Endothelial cell of umbilical vein (primary cell): Measurements from ENCODE around the gene ATRNL1. TPM values are rescaled to one million over a fixed set of nuclear protein-coding genes. Genes with fewer than 3 reads are reported as not detected.
A peak's percentile ranks its signal among the peaks of the same experiment; 100 is the strongest.
"Not testable (repeated sequence)": the region's sequence is repeated elsewhere in the genome, so short reads cannot be mapped to it uniquely, and the experiment has no call there.

Source experiments
- BruUV-seq: library from RNA; stranded (reverse); fragments of 400-500 nt; replicated peaks from 2 replicates; lab custom pipeline; 2021; lab: Mats Ljungman, UMichigan
- CTCF ChIA-PET: fragments of 300-600, 350-600 bp; sonication (Branson Sonifier 250); formaldehyde crosslinking; loops from one replicate; lab custom pipeline; 2021; ENCODE audit warnings: antibody characterized with exemption, inconsistent platforms; lab: Charles Lee
- POLR2A ChIA-PET: fragments of 300-600, 350-600 bp; sonication (Branson Sonifier 250); formaldehyde crosslinking; loops from one replicate; lab custom pipeline; 2021; ENCODE audit warnings: antibody characterized with exemption, inconsistent platforms; lab: Charles Lee
- DNase-seq: peaks from one replicate; pipeline ENCODE4 v3.0.0-alpha.2; 2011; ENCODE audit warnings: low read depth, low spot score
- FAIRE-seq: peaks from 2 replicates; lab custom pipeline; 2011; peaks lifted over from hg19 to GRCh38; lab: Jason Lieb, UNC
- H2AFZ ChIP-seq: 2 replicates; pipeline ENCODE4 v1.6.0; 2012; ENCODE audit warnings: low read depth, low read length, control low read depth, inconsistent platforms
- H3K27ac ChIP-seq: 2 replicates; pipeline ENCODE4 v1.5.1; 2011; ENCODE audit warnings: low read depth, mild to moderate bottlenecking, control low read depth, low read length, moderate library complexity; ENCODE audit not compliant: insufficient read depth
- H3K27me3 ChIP-seq, 2 experiments: 2 replicates each; pipeline versions ENCODE4 v1.6.0 to v1.6.1; 2011; ENCODE audit warnings: low read length in 2 of 2, mixed read lengths in 1 of 2; ENCODE audit not compliant: control insufficient read depth in 2 of 2, insufficient read depth in 2 of 2
- H3K36me3 ChIP-seq, 2 experiments: 2 replicates in 1 of 2; 3 replicates in 1 of 2; pipeline ENCODE4 v1.5.1; 2011; ENCODE audit warnings: low read length in 2 of 2, mild to moderate bottlenecking in 1 of 2, moderate library complexity in 1 of 2; ENCODE audit not compliant: control insufficient read depth in 2 of 2, insufficient read depth in 2 of 2; ENCODE audit errors: extremely low read depth in 1 of 2
- H3K4me1 ChIP-seq: 3 replicates; pipeline ENCODE4 v1.5.1; 2011; ENCODE audit warnings: mild to moderate bottlenecking, low read length; ENCODE audit not compliant: control insufficient read depth, insufficient read depth; ENCODE audit errors: extremely low read depth
- H3K4me2 ChIP-seq: 2 replicates; pipeline ENCODE4 v1.6.1; 2011; ENCODE audit warnings: low read length, control low read depth, mixed read lengths; ENCODE audit not compliant: insufficient read depth
- H3K4me3 ChIP-seq, 3 experiments: fragments of 200-600 bp in 1 of 3; sonication (generic), shearing (Covaris generic) in 1 of 3; replicated peaks in 1 of 3; 2 replicates each; pipeline ENCODE4 v1.5.1; 2011 to 2016; ENCODE audit warnings: control low read depth in 3 of 3, low read length in 3 of 3, mild to moderate bottlenecking in 2 of 3, inconsistent platforms in 1 of 3, low read depth in 1 of 3, moderate library complexity in 1 of 3; ENCODE audit not compliant: insufficient read depth in 1 of 3
- H3K79me2 ChIP-seq: 2 replicates; pipeline ENCODE4 v1.6.0; 2012; ENCODE audit warnings: low read length, inconsistent platforms; ENCODE audit not compliant: control insufficient read depth, insufficient read depth
- H3K9ac ChIP-seq: replicated peaks from 2 replicates; pipeline ENCODE3; 2011; ENCODE audit warnings: low read length, control low read depth; ENCODE audit not compliant: insufficient read depth; ENCODE audit errors: extremely low read depth
- H3K9me1 ChIP-seq: replicated peaks from 3 replicates; pipeline ENCODE4 v1.6.0; 2011; ENCODE audit warnings: mild to moderate bottlenecking, low read length; ENCODE audit not compliant: control insufficient read depth, insufficient read depth; ENCODE audit errors: extremely low read depth
- H3K9me3 ChIP-seq: replicated peaks from 2 replicates; pipeline ENCODE4 v1.5.1; 2012; ENCODE audit warnings: low read length, inconsistent platforms; ENCODE audit not compliant: control insufficient read depth, insufficient read depth
- H4K20me1 ChIP-seq: replicated peaks from 2 replicates; pipeline ENCODE3; 2011; ENCODE audit warnings: mild to moderate bottlenecking, low read length; ENCODE audit not compliant: control insufficient read depth, insufficient read depth; ENCODE audit errors: extremely low read depth
- EZH2 ChIP-seq: IDR thresholded peaks from 2 replicates; pipeline ENCODE4 v1.6.1; 2012; ENCODE audit warnings: borderline replicate concordance, low read depth, mild to moderate bottlenecking, moderate library complexity, low read length, inconsistent platforms; ENCODE audit not compliant: severe bottlenecking
- FOS ChIP-seq: IDR thresholded peaks from 2 replicates; pipeline ENCODE4 v1.6.1; 2011; ENCODE audit warnings: mild to moderate bottlenecking, low read length, moderate library complexity, borderline replicate concordance; ENCODE audit not compliant: insufficient read depth
- GATA2 ChIP-seq: IDR thresholded peaks from 2 replicates; pipeline ENCODE4 v1.7.0; 2011; ENCODE audit warnings: low read depth, mild to moderate bottlenecking, moderate library complexity, mixed read lengths, low read length; ENCODE audit not compliant: insufficient read length, insufficient read depth
- JUN ChIP-seq: IDR thresholded peaks from 2 replicates; pipeline ENCODE4 v1.6.1; 2011; ENCODE audit warnings: borderline replicate concordance, low read depth; ENCODE audit not compliant: insufficient read length, insufficient read depth
- MAX ChIP-seq: IDR thresholded peaks from 2 replicates; pipeline ENCODE4 v1.6.1; 2011; ENCODE audit not compliant: insufficient read depth, insufficient read length
- POLR2A ChIP-seq: IDR thresholded peaks from 2 replicates; pipeline ENCODE4 v1.6.1; 2012; ENCODE audit warnings: low read depth, mild to moderate bottlenecking, control low read depth, low read length
- POLR2AphosphoS5 ChIP-seq: IDR thresholded peaks from 2 replicates; pipeline ENCODE4 v1.6.1; 2012; ENCODE audit warnings: low read depth, mild to moderate bottlenecking, control low read depth, low read length, moderate library complexity; ENCODE audit not compliant: insufficient read depth
- dilution Hi-C: fragments of 300-500 bp; cut with MboI; formaldehyde crosslinking; loops from one replicate; pipeline ENCODE4 v1.15.0; 2019; ENCODE audit warnings: low sequenced_read_pairs; ENCODE audit not compliant: extremely low pct_ligation_motif_present
- intact Hi-C: fragments of 100-400 bp; cut with micrococcal nuclease; formaldehyde crosslinking; loops from one replicate; pipeline ENCODE4 v1.10.0; 2022
- polyA plus RNA-seq, 4 experiments: library from polyadenylated mRNA; depleted of rRNA in 3 of 4; stranded (reverse) in 3 of 4; unstranded in 1 of 4; fragments of >200 nt; gene quantifications; 2 replicates each; pipeline versions ENCODE4 v1.2.1 to v1.2.3, GENCODE V29; 2011 to 2012; ENCODE audit warnings: missing spikeins in 1 of 4
- total RNA-seq: library from RNA; stranded (reverse); gene quantifications from 2 replicates; pipeline ENCODE4 v1.2.3, GENCODE V29; 2021

The ATRNL1 gene
- total and polyA plus RNA-seq, 2 donors (not counting 3 experiments of a cell fraction or from before 2014, with no cell fraction given): not detected

- intact Hi-C loops (no loop called here), dilution Hi-C loops (no loop called here)
- H3K79me2 ChIP-seq: no peaks in the 10 kb centered on the region
- H3K4me3 ChIP-seq: no peak overlapping the region
- no peak for FAIRE-seq
- no peaks in the 10 kb centered on the region for H3K36me3 ChIP-seq
- H3K27me3 ChIP-seq: no peaks in the 10 kb centered on the region
- BruUV-seq: no TSS peak
- H2AFZ ChIP-seq: no peak overlapping the region
- CTCF ChIA-PET: no interaction called here
- no peaks in the 10 kb centered on the region for H3K4me1 ChIP-seq
- H3K9me1 ChIP-seq: no peaks in the 10 kb centered on the region
- DNase-seq: peak; percentile 3
- POLR2A ChIA-PET: no interaction called here
- H3K9me3 ChIP-seq: no peaks in the 10 kb centered on the region
- no peaks in the 10 kb centered on the region for H4K20me1 ChIP-seq
- no peak overlapping the region for H3K4me2 ChIP-seq
- H3K9ac ChIP-seq: no peak overlapping the region
- no peak overlapping the region for H3K27ac ChIP-seq
- TF ChIP-seq JUN (no peak), FOS (no peak), POLR2AphosphoS5 (no peak), EZH2 (no peak), POLR2A (no peak), MAX (no peak), GATA2 (no peak)
Observed at GRCh38 chr10:115402699-115403098, 309.5 kb downstream of the ATRNL1 start.

GRCh38 chr10:115405838-115406237 is 312.7 kb downstream of the ATRNL1 start:
- H3K9me3 ChIP-seq, BruUV-seq, H3K36me3 ChIP-seq, FAIRE-seq, H3K4me1 ChIP-seq, H4K20me1 ChIP-seq, intact Hi-C loops, H3K9me1 ChIP-seq, H3K79me2 ChIP-seq, H3K9ac ChIP-seq, H3K4me3 ChIP-seq, dilution Hi-C loops, POLR2A ChIA-PET, H3K27me3 ChIP-seq, H3K4me2 ChIP-seq, H2AFZ ChIP-seq, CTCF ChIA-PET, DNase-seq, H3K27ac ChIP-seq: not testable (repeated sequence)
